GM19351 (cell line): ENCODE data around the gene KCNH5.
"Not testable (repeated sequence)": the region's sequence is repeated elsewhere in the genome, so short reads cannot be mapped to it uniquely, and the experiment has no call there.

ENCODE experiments used
- ATAC-seq: cut with Tn5 transposase; IDR thresholded peaks from one replicate; pipeline ENCODE4 v1.9.1; 2021; ENCODE audit warnings: mild to moderate bottlenecking, moderate library complexity; ENCODE audit not compliant: unreplicated experiment

KCNH5 gene

GRCh38 chr14:62894736-62895135, 150.5 kb downstream of the KCNH5 start:
- ATAC-seq, result no peak

GRCh38 chr14:62889364-62889763, 155.9 kb downstream of the KCNH5 start:
- ATAC-seq, result no peak

- no peak for ATAC-seq
Measured at GRCh38 chr14:62886461-62886860, 158.8 kb downstream of the KCNH5 start.

GRCh38 chr14:62885451-62885850, 159.8 kb downstream of the KCNH5 start:
- ATAC-seq, result no peak

GRCh38 chr14:62882967-62883366, 162.3 kb downstream of the KCNH5 start:
- ATAC-seq, result no peak

GRCh38 chr14:62866376-62866775, 178.9 kb downstream of the KCNH5 start:
- ATAC-seq, result no peak

- no peak for ATAC-seq
Measured at GRCh38 chr14:62864588-62864987, 180.7 kb downstream of the KCNH5 start.

- ATAC-seq, result not testable (repeated sequence)
Measured at GRCh38 chr14:62858011-62858410, 187.2 kb downstream of the KCNH5 start.

- no peak for ATAC-seq
Measured at GRCh38 chr14:62854951-62855350, 190.3 kb downstream of the KCNH5 start.

- ATAC-seq, result no peak
Measured at GRCh38 chr14:62847168-62847567, 198.1 kb downstream of the KCNH5 start.

- no peak for ATAC-seq
Measured at GRCh38 chr14:62844546-62844945, 200.7 kb downstream of the KCNH5 start.

GRCh38 chr14:62824086-62824485, 221.2 kb downstream of the KCNH5 start:
- no peak for ATAC-seq

GRCh38 chr14:62819931-62820330, 225.3 kb downstream of the KCNH5 start:
- ATAC-seq, result no peak

- ATAC-seq, result no peak
Measured at GRCh38 chr14:62807636-62808035, 237.6 kb downstream of the KCNH5 start.

- ATAC-seq, result no peak
Measured at GRCh38 chr14:62800577-62800976, 244.7 kb downstream of the KCNH5 start.

GRCh38 chr14:62796431-62796830, 248.8 kb downstream of the KCNH5 start:
- ATAC-seq, result no peak

- no peak for ATAC-seq
Measured at GRCh38 chr14:62792578-62792977, 252.7 kb downstream of the KCNH5 start.

- not testable (repeated sequence) for ATAC-seq
Measured at GRCh38 chr14:62781328-62781727, 263.9 kb downstream of the KCNH5 start.

- no peak for ATAC-seq
Measured at GRCh38 chr14:62778852-62779251, 266.4 kb downstream of the KCNH5 start.

- ATAC-seq, result no peak
Measured at GRCh38 chr14:62778310-62778709, 266.9 kb downstream of the KCNH5 start.

GRCh38 chr14:62777510-62777909, 267.7 kb downstream of the KCNH5 start:
- ATAC-seq, result no peak

- no peak for ATAC-seq
Measured at GRCh38 chr14:62776300-62776699, 269.0 kb downstream of the KCNH5 start.

GRCh38 chr14:62768753-62769152, 276.5 kb downstream of the KCNH5 start:
- no peak for ATAC-seq

- no peak for ATAC-seq
Measured at GRCh38 chr14:62763951-62764350, 281.3 kb downstream of the KCNH5 start.
